ENCODE results near the gene ESPL1. TPM values are rescaled to one million over a fixed set of nuclear protein-coding genes. Genes with fewer than 3 reads are reported as not detected.
A peak's percentile ranks its signal among the peaks of the same experiment; 100 is the strongest.

Gene ESPL1
- total and polyA plus RNA-seq, 2 donors from 2014 or later: 1.5 to 2.9 TPM

DNA sequence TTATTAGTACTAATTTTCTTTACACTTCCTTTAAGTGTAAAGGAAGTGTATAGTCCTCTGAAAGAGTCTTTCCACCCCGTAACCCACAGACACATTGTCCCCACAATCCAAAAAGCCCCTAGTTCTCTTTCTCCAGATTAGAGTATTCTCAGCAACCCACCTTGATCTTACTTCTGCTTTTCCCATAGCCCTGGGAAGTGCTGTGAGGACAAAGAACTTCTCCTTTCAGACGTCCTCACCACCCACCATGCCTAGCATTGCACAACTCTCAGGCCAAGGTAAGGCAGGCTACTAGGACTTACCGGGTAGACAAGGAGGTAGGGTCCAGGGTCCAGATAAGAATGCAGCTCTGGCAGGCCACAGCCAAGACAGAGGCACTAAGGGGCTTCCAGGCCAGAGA is 45.9 kb downstream of the ESPL1 start:
- intact Hi-C loops (cut with DNase I): no loop called here
- H3K4me1 ChIP-seq (ENCODE audit: control insufficient read depth in 2 of 3, insufficient read depth in 2 of 3, low read depth in 1 of 3, low read length in 3 of 3): no peaks in the 10 kb centered on the region
- no peaks in the 10 kb centered on the region for H3K9me3 ChIP-seq (ENCODE audit: control insufficient read depth in 2 of 3, insufficient read depth in 1 of 3, low read length in 3 of 3)
- H3K4me3 ChIP-seq (ENCODE audit: low read length in 3 of 3): no peak overlapping the region
- DNase-seq: no peak
- TF ChIP-seq, protein P1, sequence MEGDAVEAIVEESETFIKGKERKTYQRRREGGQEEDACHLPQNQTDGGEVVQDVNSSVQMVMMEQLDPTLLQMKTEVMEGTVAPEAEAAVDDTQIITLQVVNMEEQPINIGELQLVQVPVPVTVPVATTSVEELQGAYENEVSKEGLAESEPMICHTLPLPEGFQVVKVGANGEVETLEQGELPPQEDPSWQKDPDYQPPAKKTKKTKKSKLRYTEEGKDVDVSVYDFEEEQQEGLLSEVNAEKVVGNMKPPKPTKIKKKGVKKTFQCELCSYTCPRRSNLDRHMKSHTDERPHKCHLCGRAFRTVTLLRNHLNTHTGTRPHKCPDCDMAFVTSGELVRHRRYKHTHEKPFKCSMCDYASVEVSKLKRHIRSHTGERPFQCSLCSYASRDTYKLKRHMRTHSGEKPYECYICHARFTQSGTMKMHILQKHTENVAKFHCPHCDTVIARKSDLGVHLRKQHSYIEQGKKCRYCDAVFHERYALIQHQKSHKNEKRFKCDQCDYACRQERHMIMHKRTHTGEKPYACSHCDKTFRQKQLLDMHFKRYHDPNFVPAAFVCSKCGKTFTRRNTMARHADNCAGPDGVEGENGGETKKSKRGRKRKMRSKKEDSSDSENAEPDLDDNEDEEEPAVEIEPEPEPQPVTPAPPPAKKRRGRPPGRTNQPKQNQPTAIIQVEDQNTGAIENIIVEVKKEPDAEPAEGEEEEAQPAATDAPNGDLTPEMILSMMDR (IDR thresholded peaks at IDR 0.05; ENCODE audit: borderline replicate concordance, extremely low read depth, insufficient read depth): no peak
- H3K27me3 ChIP-seq (ENCODE audit: control insufficient read depth, insufficient read depth, low read length): no peaks in the 10 kb centered on the region
- peaks cover 0 to 37% (median 20%) of the 10 kb centered on the region in 3 donors for H3K36me3 ChIP-seq (ENCODE audit: control insufficient read depth in 2 of 3, insufficient read depth in 3 of 3, low read length in 3 of 3)
- FAIRE-seq: no peak
- H3K9ac ChIP-seq (ENCODE audit: low read length in 3 of 3): no peak overlapping the region
- H3K27ac ChIP-seq (ENCODE audit: low read depth in 2 of 2, low read length in 2 of 2): no peak overlapping the region

DNA sequence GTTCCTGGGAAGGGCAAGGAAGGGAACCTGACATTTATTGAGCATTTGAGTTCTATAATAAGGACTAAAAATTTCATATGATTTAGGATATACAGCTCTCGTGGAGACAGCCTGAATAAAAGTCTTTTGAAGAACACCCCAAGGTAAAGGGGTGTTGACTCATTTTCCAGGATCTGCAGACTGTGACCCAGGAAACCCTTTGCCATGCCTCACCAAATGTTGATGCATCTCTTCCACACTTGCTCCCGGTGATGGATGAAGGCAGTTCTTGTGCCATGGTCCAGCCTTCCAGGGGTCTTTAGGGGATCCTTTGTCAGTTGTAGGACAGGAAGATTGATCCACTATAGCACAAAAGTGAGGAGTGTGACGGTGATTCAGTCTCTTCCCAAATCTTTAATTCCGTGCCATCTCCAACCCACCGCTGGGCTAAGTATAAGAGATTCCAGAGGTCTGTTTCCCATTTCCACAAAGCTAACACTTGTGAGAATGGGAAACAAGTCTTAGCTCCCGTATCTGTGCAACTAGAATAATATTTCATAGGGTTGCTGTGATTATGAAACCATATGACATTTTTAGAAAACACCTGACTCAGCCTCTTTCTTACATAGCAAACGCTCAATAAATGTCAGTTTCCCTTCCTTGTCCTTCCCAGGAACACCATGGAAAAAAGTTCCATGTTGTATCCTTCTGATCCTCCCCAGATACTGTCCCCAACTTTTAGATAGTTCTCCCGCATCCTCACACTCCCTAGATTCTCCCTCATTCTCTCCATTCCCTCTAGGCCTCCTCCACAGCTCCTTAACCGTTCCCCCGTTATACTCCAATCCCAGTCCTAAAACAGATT is 52.5 kb downstream of the ESPL1 start:
- Histone ChIP-seq H3K9me3 (ENCODE audit: control insufficient read depth in 2 of 3, insufficient read depth in 1 of 3, low read length in 3 of 3) (no peaks in the 10 kb centered on the region), H3K27ac (ENCODE audit: low read depth in 2 of 2, low read length in 2 of 2) (peak overlapping the region; percentile 89 to 96), H3K27me3 (ENCODE audit: control insufficient read depth, insufficient read depth, low read length) (no peaks in the 10 kb centered on the region), H3K4me1 (ENCODE audit: control insufficient read depth in 2 of 3, insufficient read depth in 2 of 3, low read depth in 1 of 3, low read length in 3 of 3) (peaks cover 3 to 18% (median 13%) of the 10 kb centered on the region in 3 donors), H3K36me3 (ENCODE audit: control insufficient read depth in 2 of 3, insufficient read depth in 3 of 3, low read length in 3 of 3) (peaks cover 2 to 6% (median 3%) of the 10 kb centered on the region in 3 donors), H3K4me3 (ENCODE audit: low read length in 3 of 3) (peak overlapping the region; percentile 89 to 98 (median 91)), H3K9ac (ENCODE audit: low read length in 3 of 3) (peak overlapping the region; percentile 81 to 94 (median 82))
- FAIRE-seq (no peak), DNase-seq (peak in 1 of 5 donors; percentile 18)
- TF ChIP-seq, protein P1 (IDR thresholded peaks at IDR 0.05; ENCODE audit: borderline replicate concordance, extremely low read depth, insufficient read depth): no peak
- intact Hi-C loops (cut with DNase I): no loop called here

DNA sequence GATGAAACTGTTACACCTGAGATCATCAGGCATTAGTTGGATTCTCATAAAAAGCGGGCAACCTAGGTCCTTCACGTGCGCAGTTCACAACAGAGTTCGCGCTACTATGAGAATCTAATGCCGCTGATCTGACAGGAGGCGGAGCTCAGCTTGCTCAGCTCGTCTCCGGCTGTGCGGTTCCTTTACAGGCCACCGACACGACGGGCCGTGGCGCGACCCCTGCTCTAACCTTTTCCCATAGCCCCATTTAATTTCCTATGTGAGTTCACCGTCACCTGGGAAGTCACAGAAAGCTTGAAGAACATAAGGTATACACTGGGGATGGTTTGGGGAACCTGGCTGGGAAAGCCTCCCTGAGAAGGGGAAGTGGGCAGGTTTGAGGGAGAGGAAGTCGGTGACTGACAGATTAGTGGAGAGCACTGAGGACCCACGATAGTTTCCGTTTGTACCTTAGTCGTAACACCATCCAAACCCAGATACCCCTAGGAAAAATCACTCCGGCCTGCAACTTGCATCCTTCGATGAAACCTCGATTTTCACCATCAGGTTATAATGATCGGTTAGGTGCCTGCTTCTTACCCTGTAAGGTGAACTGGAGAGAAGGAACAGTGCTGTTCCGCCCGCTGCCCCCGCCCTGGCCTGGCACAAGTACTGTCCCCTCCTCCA is 56.1 kb downstream of the ESPL1 start:
- Histone ChIP-seq H3K27ac (ENCODE audit: low read depth in 2 of 2, low read length in 2 of 2) (peak overlapping the region; percentile 61 to 84), H3K9ac (ENCODE audit: low read length in 3 of 3) (peak overlapping the region in 2 of 3 donors; percentile 68 to 96), H3K27me3 (ENCODE audit: control insufficient read depth, insufficient read depth, low read length) (no peaks in the 10 kb centered on the region), H3K36me3 (ENCODE audit: control insufficient read depth in 2 of 3, insufficient read depth in 3 of 3, low read length in 3 of 3) (peaks cover 0 to under 1% (median 0%) of the 10 kb centered on the region in 3 donors), H3K9me3 (ENCODE audit: control insufficient read depth in 2 of 3, insufficient read depth in 1 of 3, low read length in 3 of 3) (no peaks in the 10 kb centered on the region), H3K4me3 (ENCODE audit: low read length in 3 of 3) (peak overlapping the region; percentile 0 to 77 (median 53)), H3K4me1 (ENCODE audit: control insufficient read depth in 2 of 3, insufficient read depth in 2 of 3, low read depth in 1 of 3, low read length in 3 of 3) (peaks cover 3 to 21% (median 13%) of the 10 kb centered on the region in 3 donors)
- peak in 3 of 5 donors; percentile 46 to 70 (median 51) for DNase-seq
- intact Hi-C loops (cut with DNase I): no loop called here
- TF ChIP-seq, protein P1 (IDR thresholded peaks at IDR 0.05; ENCODE audit: borderline replicate concordance, extremely low read depth, insufficient read depth): no peak
- no peak for FAIRE-seq

Measured in kidney (tissue), 14 donors.